NCI-H1417 treated with DMSO at 0.1 percent for 48 hours (cell line): Measurements from ENCODE around the gene UNC13C.

Experiments
- DNase-seq: peaks from one replicate; lab custom pipeline; 2025; lab: John Stamatoyannopoulos, UW

The UNC13C gene

DNA sequence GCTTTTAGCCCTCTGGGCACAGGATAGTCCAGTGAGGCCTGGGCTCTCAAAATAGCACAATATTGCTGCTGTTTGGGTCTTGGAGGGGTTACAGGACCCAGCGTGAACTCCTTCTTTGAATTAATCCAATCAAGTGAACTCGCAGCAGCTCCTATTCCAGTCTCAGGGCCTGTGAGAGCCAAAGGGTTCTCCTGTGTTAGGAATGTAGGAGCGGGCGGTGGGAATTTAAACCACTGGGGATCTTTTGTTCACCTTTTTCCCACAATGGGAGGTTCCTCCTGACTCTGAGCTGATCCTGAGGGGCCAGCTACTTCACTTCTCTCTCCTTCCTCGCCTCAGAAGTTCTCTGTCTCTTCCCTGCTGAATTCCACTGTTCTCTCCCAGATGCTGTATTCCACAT, 504.0 kb downstream of the UNC13C start:
- no peak for DNase-seq

DNA sequence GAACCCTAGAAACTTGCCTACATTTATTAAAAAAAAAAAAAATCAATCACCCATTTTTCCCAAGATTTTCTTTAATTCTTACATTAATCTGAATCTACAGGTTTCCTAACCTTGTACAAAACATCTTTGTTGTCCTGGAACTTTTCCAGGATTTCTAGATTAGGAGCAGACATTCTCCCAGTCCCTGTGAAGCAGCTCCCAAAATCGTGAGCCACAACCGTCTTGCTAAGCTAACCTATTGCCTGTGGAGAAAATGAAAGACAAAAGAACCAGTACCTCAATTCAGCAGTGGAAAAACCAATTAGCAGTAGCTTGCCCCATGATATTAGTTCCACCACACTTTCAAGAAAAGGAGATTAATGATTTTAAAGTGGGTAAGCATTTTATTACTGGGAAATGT, 522.1 kb downstream of the UNC13C start:
- no peak for DNase-seq

DNA sequence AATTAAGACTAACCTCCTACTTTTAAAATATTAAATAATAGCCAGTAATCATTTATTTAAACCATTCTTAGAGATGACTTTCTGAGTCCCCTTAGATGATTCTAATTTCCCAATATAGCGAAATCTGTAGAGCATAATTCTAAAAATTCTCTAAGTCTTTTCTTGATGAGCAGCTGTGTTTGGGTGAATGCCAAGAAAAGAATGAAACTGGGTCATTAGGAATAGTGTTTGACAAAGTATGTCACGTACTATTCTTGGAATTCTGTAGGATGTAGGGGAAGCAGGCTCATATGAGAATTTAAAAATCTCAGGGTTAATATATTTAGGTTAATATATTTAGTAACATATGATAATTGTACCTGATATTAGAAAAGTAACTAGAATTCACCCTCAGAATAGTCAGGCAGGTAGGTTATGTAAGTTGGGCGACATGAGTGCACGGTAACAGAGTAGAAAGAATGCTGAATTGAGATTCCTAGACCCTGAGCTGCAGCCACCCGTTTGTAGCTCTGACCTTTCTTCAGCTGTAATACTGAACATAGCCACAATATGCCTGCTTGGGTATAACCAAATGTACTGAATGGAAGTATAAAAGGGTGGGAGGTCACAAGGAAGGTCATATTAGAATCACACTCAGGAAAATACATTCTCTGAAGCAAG, 524.3 kb downstream of the UNC13C start:
- no peak for DNase-seq

DNA sequence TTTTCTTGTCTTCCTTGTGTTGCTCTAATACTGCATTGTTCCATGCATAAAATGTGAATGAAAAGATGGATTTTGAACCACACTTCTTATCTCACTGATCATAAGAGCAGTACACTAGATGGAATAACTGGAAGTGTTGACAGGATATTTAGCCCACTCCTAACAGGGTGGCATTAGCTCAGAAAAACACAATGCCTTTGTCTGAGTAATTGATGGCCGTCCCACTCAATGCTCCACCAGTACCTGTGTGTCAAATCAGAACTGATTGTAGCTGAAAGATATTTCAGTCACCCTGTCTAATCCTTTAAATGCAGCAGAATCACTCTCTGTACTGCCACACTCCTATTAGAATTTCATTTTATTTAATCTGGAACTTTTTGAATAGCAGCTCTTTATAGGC, 526.5 kb downstream of the UNC13C start:
- no peak for DNase-seq

DNA sequence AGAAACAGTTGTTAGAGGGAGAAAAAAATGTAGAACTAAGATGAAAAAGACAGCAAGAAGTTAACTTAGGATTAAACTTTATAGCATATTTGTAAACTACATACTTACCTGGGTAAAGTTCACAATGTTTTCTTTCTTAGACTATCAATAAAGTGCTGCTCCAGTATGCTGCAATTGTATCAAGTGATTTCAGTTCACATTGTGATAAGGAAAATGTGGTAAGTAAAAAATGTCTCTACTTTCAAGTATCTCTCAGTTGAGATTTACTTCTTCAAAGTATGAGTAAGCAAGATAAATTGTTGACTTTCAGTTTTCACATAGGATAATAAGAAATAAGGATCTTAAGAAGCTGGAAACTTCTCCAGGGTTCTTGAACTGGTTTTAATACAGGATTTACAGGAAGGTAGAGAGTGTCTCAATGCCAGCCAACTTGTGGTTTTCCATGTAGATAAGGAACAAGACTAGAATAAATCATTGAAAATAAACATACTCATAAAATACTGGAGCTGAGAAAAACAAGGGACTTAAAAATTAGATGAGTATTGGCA, 528.8 kb downstream of the UNC13C start:
- DNase-seq: no peak

DNA sequence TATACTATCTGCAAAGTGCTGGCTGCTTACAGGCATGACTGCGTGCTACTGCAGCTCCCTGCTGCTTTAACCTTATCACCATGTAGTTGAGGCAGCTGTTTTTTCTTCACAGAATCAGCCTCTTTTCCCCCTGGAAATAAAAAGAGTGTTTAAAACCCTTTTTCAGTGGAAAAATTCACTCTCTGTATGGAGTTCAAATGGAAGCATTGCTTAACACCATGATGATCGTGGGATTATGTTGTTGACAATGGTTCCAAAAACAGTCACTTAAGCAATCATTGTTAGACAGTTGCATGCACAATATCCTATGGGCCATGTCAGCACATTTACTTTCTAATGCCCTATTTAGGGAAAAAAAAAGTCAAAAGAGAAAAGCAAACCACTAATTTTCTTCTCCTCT, 536.4 kb downstream of the UNC13C start:
- DNase-seq: no peak

DNA sequence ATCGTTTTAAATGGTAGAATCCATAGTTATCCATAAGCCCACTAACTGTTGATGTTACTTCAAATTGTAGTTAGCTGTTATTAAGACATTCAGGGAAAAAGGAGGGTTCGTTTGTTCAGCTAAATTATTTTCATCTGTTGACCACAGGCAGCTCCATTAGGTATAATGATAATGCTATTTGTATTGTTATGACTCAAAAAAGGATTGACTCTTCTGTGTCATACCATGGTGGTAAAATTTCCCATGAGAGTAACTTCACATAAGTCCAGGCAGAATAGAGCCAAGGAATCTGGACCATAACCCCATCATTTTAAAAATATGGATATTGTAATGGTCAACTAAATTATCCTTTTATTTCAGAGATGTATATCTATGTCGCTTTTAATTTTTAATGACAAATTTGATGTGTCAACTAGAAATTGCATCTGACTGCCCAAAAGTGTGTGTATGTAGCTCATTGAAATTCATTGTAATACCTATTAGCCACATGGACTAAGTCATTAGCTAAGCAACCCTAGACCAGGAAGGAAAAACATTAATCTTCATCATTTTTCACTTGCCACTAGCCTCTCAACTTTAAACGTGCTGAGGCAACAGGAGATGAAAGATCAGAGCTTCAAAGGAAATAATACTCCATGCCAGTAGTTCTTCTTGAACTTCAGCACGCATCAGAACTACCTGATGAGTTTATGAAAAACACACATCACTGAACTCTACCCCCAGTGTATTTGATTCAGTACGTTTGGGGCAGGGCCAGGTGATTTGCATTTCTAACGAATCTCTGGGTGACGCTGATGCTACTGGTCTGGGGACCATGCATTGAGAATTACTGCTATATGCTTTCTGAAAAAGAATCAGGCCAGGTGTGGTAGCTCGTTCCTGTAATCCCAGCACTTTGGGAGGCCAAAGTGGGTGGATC, 537.7 kb downstream of the UNC13C start:
- DNase-seq: no peak

DNA sequence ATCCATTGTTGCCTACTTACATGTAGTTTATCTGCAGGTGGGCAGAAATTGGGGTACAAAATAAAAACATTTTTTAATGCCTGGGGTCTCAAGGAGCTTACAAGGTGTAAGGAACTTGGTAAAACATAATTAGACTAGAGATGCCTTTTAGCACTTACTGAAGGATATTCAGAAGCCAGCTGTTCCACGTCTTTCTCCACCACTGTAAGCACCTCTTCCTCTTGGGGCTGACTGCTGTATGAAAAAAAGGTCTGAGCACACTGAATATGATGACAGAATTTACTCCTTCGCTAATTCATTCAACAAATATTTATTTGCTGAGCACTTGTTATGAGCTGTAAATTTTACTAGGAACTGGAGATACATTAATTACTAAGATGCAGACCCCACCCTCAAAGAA, 539.1 kb downstream of the UNC13C start:
- no peak for DNase-seq

DNA sequence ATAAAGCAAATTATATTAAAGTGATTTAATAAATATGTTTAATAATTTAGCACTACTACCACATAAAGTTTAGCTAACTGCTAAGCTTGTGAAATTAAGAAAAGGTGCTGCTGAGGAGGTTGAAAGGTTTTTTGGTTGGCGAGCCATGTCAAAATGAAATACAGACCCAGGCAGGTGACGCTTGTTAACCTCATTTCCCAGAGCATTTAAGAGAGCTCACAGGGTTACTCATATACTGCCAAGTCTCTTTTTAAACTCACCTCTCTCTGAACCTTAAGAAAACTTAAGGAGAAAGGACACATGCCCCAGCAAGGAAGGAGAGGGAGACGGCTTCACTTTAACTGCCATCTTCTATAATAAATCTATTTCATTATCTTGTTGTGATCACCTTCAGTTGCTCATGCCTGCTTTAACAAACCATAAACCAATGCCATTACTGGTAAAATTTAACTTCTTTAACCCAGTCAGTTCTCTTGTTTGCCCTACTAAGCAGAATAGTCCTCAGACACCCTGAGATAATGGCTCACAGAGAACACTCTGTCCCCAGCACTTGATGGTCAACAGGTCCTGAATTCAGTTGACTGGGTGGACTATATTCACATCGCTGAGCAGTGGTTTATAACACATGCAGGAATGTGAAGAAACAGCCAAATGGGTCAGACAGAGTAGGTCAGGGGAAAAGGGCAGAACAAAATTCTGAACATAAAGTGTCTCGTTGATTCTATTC, 540.1 kb downstream of the UNC13C start:
- no peak for DNase-seq

DNA sequence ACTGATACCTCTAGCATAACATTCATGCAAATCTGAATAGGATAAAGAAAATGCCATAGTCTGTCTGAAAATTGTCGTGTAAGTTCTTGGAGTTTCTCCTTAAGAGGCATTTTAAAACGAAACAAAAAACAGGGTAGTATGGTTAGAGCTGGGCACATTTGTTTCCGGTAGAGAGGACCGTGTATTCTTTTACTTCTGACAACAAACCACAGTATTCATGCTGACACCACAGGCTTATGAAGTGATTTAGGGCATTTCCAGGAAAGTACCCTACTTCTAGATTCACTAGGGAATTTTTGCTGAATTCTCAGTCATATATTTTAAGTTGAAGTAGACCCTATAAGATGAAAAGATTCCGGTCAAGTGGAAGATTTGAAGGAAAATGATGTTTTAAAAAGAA, 541.3 kb downstream of the UNC13C start:
- DNase-seq: no peak

DNA sequence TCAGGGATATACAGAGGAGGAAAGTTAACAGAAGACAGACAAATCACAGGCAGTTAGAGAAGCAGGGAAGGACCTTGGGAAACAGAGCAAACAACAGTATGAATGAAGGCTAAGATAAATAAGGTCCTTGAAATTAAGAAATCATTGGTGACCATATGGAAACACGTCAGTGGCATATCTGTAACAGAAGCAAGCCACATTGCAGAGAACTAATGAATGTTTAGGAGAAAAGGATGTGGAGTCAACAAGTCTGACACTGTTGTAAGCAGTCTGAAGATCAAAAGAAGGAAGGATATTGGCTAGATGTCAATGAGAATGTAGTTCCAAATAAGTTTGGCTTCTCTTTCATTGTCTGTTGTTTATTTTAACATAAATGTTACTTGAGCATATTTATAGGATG, 542.4 kb downstream of the UNC13C start:
- DNase-seq: no peak

DNA sequence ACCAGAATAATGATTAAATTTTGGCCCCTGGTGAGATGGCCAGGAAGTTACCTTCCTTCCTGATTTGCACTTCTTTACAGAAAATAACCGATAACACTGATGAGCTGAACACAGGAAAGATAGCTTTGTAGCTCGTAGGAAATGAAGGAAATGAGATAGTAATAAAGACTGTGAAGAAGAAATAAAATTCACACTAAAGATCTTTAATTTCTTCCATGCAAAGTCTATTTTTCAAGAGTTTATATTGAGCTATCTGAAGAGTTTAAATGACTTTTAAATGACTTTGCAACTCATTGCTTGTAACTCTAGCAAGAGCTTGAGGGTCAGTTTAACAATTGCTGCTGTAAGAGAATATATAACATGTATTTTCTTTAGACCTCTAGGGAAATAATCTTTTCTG, 543.0 kb downstream of the UNC13C start:
- DNase-seq: no peak

DNA sequence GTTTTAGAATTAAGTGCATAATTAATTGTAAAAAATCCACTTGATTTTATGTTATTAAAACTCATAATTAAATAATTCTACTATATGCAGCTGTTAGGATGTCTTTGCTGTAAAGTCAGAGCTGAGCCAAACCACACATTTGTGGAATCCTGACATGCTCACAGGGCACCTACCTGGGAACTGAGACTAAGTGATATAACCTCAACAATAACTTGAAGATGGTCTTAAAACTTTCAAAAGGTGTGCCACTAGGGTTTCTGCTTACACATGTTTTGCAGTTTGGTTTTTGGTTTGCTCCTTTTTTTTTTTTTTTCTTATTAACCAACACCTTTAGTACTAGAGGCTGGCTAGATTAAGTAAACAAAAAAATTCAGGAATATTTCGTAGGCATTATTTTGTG, 549.8 kb downstream of the UNC13C start:
- DNase-seq: no peak

DNA sequence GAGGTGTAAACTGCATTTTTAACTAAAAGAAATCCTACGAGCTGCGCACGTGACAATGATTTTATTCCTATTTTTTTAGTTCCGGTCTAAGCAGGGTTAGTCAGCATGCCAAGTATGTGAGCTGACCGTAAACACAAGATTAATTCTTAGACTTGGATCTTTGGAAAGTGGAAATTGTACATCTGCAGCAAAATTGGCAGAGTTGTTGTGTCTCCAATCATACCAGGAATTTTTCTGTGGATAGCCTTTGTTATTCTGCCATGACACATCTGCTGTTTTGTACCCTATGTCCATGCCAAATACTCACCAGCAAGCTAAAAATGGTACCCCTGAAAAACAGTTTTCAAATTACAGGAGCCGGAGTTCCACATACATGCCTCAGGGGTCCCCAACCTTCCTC, 562.5 kb downstream of the UNC13C start:
- no peak for DNase-seq

DNA sequence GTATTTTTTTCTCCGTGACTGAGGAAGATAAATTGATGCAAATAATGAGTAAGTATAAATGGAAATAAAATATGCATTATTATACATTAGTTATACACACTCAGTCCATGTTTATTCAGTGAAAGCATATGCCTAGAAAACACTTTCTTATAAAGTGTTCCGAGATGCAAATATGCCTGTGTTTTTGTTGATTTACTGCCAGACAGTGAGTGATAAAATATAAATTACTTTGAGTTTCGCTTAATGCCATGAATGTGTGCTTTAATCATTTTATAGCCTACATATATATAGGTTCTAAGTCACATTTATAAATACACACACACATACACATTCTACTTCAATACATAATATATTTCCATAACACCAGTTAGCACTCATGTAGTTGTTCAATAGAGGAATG, 569.2 kb downstream of the UNC13C start:
- no peak for DNase-seq

DNA sequence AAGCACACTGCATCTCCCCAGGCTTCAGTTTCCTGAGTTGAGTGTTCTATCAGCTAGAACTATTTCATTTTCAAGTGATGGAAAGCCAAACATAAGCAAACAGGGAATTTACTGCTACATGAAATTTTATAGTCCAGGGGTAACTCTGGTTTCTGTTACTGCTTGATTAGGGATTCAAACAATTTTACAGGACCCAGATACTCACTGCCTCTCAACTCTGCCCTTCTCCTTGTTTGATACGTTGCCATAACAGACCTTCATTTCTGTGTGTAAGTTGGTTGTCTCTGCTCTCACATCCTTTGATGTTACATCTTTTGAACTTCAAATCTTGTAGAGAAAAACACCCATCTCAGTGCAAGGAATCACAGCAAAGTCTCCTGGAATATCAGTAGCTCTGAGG, 572.7 kb downstream of the UNC13C start:
- no peak for DNase-seq

DNA sequence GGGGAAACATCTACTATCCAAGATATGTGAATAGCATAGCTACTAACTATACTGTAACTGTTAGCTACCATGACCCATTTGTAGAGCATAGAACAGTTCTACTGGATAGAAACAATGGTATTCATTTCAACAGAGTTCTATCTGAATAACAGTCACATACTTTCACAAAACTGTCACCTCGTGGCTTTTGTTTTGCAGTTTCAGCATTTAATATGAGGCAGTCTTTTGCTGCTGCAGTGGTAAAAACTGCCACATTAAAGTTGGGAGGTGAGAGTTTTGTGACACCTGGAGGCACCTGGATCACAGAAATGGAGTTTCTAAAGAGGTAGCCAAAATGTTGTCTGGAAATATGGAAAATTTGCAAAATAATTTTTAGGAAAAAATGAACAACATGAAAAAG, 578.0 kb downstream of the UNC13C start:
- no peak for DNase-seq

DNA sequence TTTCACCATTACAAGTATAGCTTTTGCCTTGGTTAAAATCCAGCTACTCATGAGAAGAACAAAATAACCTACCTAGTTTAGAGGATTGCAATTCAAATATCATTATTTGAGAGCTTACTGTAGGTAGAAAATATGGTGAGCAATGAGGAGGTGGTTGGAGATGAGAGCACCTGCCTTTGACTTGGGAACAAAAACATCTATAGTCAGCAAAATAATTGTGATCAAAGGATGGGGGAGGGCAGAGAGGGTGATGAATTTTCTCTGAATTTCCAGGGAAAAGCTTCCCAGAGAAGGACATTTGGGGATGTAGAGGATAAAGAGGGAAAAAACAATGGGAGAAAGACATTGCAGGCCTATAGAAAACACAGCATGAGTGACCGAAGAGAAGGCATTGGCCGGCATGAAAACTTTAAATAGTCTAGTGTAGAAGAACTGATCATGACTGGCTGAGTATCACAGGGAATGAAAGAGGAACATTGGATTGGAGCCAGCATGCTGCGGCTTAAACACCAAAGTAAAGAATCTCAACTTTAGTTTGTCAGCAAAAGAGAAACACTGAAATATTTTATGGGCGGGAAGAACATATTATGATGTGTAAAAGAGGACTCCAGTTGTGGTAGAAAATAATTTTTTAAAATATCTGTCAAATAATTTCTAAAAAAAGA, 581.3 kb downstream of the UNC13C start:
- no peak for DNase-seq

DNA sequence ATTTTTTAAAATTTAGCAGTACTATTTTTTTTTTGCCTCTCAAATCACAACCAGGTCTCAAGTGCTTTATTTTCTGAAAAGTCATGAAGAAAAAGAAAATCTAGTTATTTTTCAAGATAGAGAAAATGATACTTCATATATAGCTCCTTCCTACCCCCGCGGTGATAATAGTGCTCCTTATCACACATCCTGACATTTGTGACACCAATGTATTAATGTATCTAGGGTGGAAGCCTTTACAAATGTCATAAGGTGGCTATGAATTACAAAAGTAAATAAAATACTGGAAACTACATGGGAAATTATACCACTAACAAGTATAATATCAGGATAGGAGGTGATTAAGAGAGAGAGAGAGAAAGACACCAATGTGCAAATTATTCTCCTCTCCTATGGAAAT, 582.2 kb downstream of the UNC13C start:
- DNase-seq: no peak

DNA sequence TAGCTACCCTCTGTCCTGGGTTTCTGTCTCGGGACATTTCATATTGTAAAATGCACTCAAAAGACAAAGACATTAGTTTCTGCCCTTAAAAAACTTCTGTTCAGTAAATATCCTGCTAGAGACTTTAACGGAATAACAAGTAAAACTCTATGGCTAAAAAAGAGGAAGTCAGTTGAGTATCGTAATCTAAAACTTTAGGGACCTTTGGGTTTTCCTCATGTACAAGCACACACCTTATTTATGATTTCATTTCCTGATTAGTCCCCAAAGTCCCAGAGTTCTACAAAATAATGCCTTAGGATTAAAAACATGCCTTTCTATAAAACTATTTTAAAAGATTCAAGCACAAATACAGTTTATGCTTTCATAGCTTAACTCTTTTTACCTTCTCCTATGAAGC, 585.9 kb downstream of the UNC13C start:
- DNase-seq: no peak

DNA sequence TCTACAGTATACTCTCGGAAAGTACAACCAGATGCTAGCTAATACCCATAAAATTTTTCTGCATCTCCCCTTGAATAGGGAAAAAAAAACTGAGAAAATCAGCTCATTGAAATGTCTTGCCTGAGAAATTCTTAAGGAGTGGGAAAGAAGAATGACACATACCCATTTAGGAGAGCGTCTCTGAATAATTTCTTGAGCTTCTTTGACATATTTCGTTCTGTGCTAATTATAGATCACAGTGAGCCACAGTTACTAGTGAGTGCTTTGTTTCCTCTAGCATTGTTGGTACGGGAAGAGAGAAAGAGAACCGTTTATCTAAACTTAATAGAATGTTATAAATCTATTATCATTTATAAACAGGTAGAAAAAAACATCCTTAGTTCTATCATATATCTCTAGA, 588.4 kb downstream of the UNC13C start:
- DNase-seq: no peak

DNA sequence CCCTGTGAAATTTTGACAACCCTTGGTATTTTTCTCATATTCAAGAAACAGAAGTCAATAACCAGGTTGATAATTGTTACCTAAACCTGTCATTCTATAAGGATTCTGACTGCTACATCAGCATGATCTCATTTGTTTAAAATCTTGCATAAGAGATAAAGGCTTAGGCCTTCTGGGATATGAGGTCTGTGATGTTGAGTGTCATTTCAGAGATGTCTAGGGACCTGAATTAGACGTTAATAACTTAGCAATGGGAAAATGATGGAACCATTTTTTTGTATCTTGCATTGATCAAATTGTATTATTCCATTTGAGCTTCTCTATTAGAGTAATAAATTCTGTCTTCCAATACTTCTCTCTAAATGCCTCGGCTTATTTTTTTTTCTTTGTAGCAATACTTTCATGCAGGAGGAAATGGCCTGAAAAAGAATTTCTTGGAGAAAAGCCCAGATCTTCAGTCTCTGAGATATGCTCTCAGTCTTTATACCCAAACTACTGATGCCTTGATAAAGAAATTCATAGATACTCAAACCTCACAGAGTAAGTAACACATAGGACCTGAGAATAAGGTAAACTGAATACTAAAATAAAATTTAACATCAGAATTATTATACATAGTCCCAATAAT, 589.3 kb downstream of the UNC13C start:
- DNase-seq: no peak
